HepG2 (cell line): ENCODE results near the gene BCAR3. TPM values are rescaled to one million over a fixed set of nuclear protein-coding genes. Genes with fewer than 3 reads are reported as not detected.

Source experiments
- ATAC-seq: fragments of 200-7000 bp; cut with Tn5 transposase; 3 replicates; pipeline ENCODE4 v1.9.1; 2020; ENCODE audit warnings: mild to moderate bottlenecking, moderate library complexity
- BruUV-seq: library from RNA; stranded (reverse); fragments of 400-500 nt; replicated peaks from 2 replicates; lab custom pipeline; 2021; lab: Mats Ljungman, UMichigan
- CTCF ChIA-PET: fragments of 300-600 bp; formaldehyde crosslinking; extraction: SDS; loops from one replicate; lab custom pipeline; 2021; ENCODE audit warnings: low total read pairs, inconsistent platforms, low intra/inter-chr PET ratio; lab: Yijun Ruan, JAX
- POLR2A ChIA-PET: fragments of 350-600 bp; sonication (Branson Sonifier 250); formaldehyde crosslinking; loops from one replicate; lab custom pipeline; 2020; ENCODE audit warnings: antibody characterized with exemption, inconsistent platforms; lab: Yijun Ruan, JAX
- DNase-seq: peaks from one replicate; pipeline ENCODE4 v3.0.0-alpha.2; 2015; ENCODE audit warnings: low spot score
- FAIRE-seq: peaks from 3 replicates; lab custom pipeline; 2011; peaks lifted over from hg19 to GRCh38; lab: Jason Lieb, UNC
- H2AFZ ChIP-seq: one replicate; pipeline ENCODE4 v1.6.1; 2011; ENCODE audit warnings: low read length, inconsistent platforms
- H3K27ac ChIP-seq: fragments of 300-600 bp; 3 replicates; pipeline ENCODE4 v1.8.0; 2011; ENCODE audit warnings: mixed run types, mild to moderate bottlenecking, mixed read lengths, low read length, inconsistent platforms; ENCODE audit not compliant: insufficient read depth; ENCODE audit errors: extremely low read length
- H3K27me3 ChIP-seq, 2 experiments: fragments of 200-600 bp in 1 of 2; 2 replicates in 1 of 2; 3 replicates in 1 of 2; pipeline versions ENCODE4 v1.6.0 to v1.8.0; 2011; ENCODE audit warnings: low read length in 2 of 2, mild to moderate bottlenecking in 2 of 2, moderate library complexity in 2 of 2, inconsistent platforms in 1 of 2; ENCODE audit not compliant: insufficient read depth in 2 of 2, control insufficient read depth in 1 of 2
- H3K36me3 ChIP-seq, 2 experiments: fragments of 200-600 bp in 1 of 2; replicated peaks in 1 of 2; 2 replicates in 1 of 2; 3 replicates in 1 of 2; pipeline versions ENCODE4 v1.5.1 to v1.8.0; 2011; ENCODE audit warnings: low read length in 2 of 2, inconsistent platforms in 1 of 2; ENCODE audit not compliant: insufficient read depth in 2 of 2, control insufficient read depth in 1 of 2
- H3K4me1 ChIP-seq: 2 replicates; pipeline ENCODE4 v1.5.1; 2012; ENCODE audit warnings: low read length, inconsistent platforms; ENCODE audit not compliant: insufficient read depth
- H3K4me2 ChIP-seq: 2 replicates; pipeline ENCODE4 v1.6.0; 2011; ENCODE audit warnings: low read depth, low read length, inconsistent platforms
- H3K4me3 ChIP-seq, 3 experiments: fragments of 200-600 bp in 1 of 3; sonication (generic), shearing (Covaris generic) in 1 of 3; replicated peaks in 1 of 3; 2 replicates each; pipeline ENCODE4 v1.5.1; 2011 to 2016; ENCODE audit warnings: low read length in 3 of 3, inconsistent platforms in 2 of 3, low read depth in 2 of 3, mild to moderate bottlenecking in 2 of 3, control low read depth in 1 of 3, mixed read lengths in 1 of 3; ENCODE audit not compliant: insufficient read depth in 1 of 3
- H3K79me2 ChIP-seq: one replicate; pipeline ENCODE4 v1.6.1; 2011; ENCODE audit warnings: low read length, inconsistent platforms; ENCODE audit not compliant: insufficient read depth
- H3K9ac ChIP-seq: 2 replicates; pipeline ENCODE4 v1.6.0; 2011; ENCODE audit warnings: mild to moderate bottlenecking, low read depth, low read length, inconsistent platforms; ENCODE audit not compliant: insufficient read depth
- H3K9me3 ChIP-seq: 2 replicates; pipeline ENCODE4 v1.5.1; 2012; ENCODE audit warnings: mild to moderate bottlenecking, low read length
- H4K20me1 ChIP-seq: 2 replicates; pipeline ENCODE4 v1.6.0; 2011; ENCODE audit warnings: inconsistent platforms, mild to moderate bottlenecking, low read length, moderate library complexity; ENCODE audit not compliant: insufficient read depth
- FUBP1 ChIP-seq: sonication (generic); formaldehyde crosslinking; IDR thresholded peaks from 2 replicates; pipeline ENCODE4 v1.5.1; 2020; ENCODE audit warnings: missing genetic modification reagents, mild to moderate bottlenecking, borderline replicate concordance
- HBP1 ChIP-seq: IDR thresholded peaks from 2 replicates; pipeline ENCODE4 v1.6.1; 2016; ENCODE audit warnings: low read depth, control low read depth
- PATZ1 ChIP-seq: sonication (generic); formaldehyde crosslinking; IDR thresholded peaks from 2 replicates; pipeline ENCODE4 v1.4.0; 2020; ENCODE audit warnings: missing genetic modification reagents
- RBFOX2 ChIP-seq: fragments of 200-400 bp; formaldehyde crosslinking; IDR thresholded peaks from 2 replicates; pipeline ENCODE4 v1.6.1; 2017; ENCODE audit warnings: low read depth, mild to moderate bottlenecking, low read length
- TCF12 ChIP-seq, 2 experiments: fragments of 450-650 bp in 1 of 2; sonication (generic) in 1 of 2; formaldehyde crosslinking in 1 of 2; IDR thresholded peaks; 2 replicates each; pipeline versions ENCODE4 v1.6.1 to v1.8.0; 2017 to 2022; ENCODE audit warnings: antibody characterized with exemption in 1 of 2, mild to moderate bottlenecking in 1 of 2, missing genetic modification reagents in 1 of 2, moderate library complexity in 1 of 2
- ZNF687 ChIP-seq: sonication (generic); formaldehyde crosslinking; IDR thresholded peaks from 2 replicates; pipeline ENCODE4 v1.5.1; 2020; ENCODE audit warnings: mild to moderate bottlenecking, missing genetic modification reagents, moderate library complexity
- WGBS: methylation state at CpG from one replicate; pipeline ENCODE4 v1.1.6; 2017; ENCODE audit warnings: low lambda C conversion rate; 5-methylcytosine and 5-hydroxymethylcytosine counted together
- in situ Hi-C: cut with HindIII; loops from 2 replicates; pipeline ENCODE4 v1.10.0; 2017; ENCODE audit warnings: low pct_unique_long_range_greater_than_20kb; ENCODE audit not compliant: extremely low pct_ligation_motif_present
- intact Hi-C: fragments of 100-400 bp; cut with micrococcal nuclease; formaldehyde crosslinking; loops from one replicate; pipeline ENCODE4 v1.10.0; 2022; ENCODE audit not compliant: unreplicated experiment
- polyA plus RNA-seq, 8 experiments: library from polyadenylated mRNA; depleted of rRNA in 3 of 8; stranded (reverse) in 7 of 8; unstranded in 1 of 8; fragments of >200 nt; fragmentation: Illumina TruSeq in 4 of 8; extraction: Trizol in 4 of 8; gene quantifications; 2 replicates each; pipeline versions ENCODE4 v1.2.1 to v1.2.3, GENCODE V29; 2011 to 2016; ENCODE audit warnings: low read depth in 4 of 8, missing spikeins in 1 of 8, mixed read lengths in 1 of 8; ENCODE audit not compliant: insufficient read depth in 1 of 8
- total RNA-seq, 5 experiments: library from RNA; depleted of rRNA; stranded (reverse); fragments of >200 nt; fragmentation: Illumina TruSeq; extraction: Trizol; gene quantifications; 2 replicates each; pipeline ENCODE4 v1.2.3, GENCODE V29; 2016; ENCODE audit warnings: low read depth in 1 of 5

Gene BCAR3
- total and polyA plus RNA-seq, 2 of the 13 experiments (the other 11 are each of a cell fraction or from before 2014, with no cell fraction given): 3.6 to 4.8 TPM

GRCh38 chr1:93601686-93602085 is 80.0 kb downstream of the BCAR3 start:
- POLR2A ChIA-PET: interaction anchor here (1.8 to 3.2 kb wide), 2 partner anchors 10 to 16 kb away, joined by 5 to 13 read pairs; no protein-coding TSS in a partner anchor
- H3K4me1 ChIP-seq: peaks cover 73% of the 10 kb centered on the region
- no peak for DNase-seq
- H4K20me1 ChIP-seq: peaks cover 8% of the 10 kb centered on the region; the same call in 1 of the 2 replicates
- 0 out of 2 replicates have a peak, but pooled peaks have one; percentile 26 for TF ChIP-seq RBFOX2
- no peak for TF ChIP-seq TCF12 (IDR thresholded peaks at IDR 0.05)
- no peak for TF ChIP-seq TCF12 (CRISPR knock-in tag; IDR thresholded peaks at IDR 0.05)
- peaks cover 19 to 59% of the 10 kb centered on the region in 2 experiments for H3K36me3 ChIP-seq
- no peak for FAIRE-seq
- ATAC-seq: no peak
- 94% methylated on average over 1 of the region's 1 CpG for WGBS
- CTCF ChIA-PET: no interaction called here
- no peak overlapping the region for H3K27ac ChIP-seq
- H2AFZ ChIP-seq: no peak overlapping the region
- no TSS peak for BruUV-seq
- in situ Hi-C loops: no loop called here
- H3K9ac ChIP-seq: no peak overlapping the region
- intact Hi-C loops: no loop called here
- H3K9me3 ChIP-seq: no peaks in the 10 kb centered on the region
- H3K4me3 ChIP-seq: no peak overlapping the region
- peaks cover 16% of the 10 kb centered on the region for H3K79me2 ChIP-seq
- H3K4me2 ChIP-seq: no peak overlapping the region
- no peaks in the 10 kb centered on the region for H3K27me3 ChIP-seq

- POLR2A ChIA-PET: interaction anchor here (1.0 to 4.8 kb wide), 4 partner anchors 9 to 17 kb away, joined by 3 to 25 read pairs (median 9); no protein-coding TSS in a partner anchor
- peaks cover 25% of the 10 kb centered on the region for H3K79me2 ChIP-seq
- TF ChIP-seq FUBP1: no peak
- peak; percentile 35 for TF ChIP-seq ZNF687 (CRISPR knock-in tag)
- TF ChIP-seq HBP1: no peak
- TF ChIP-seq PATZ1: no peak
Observed at GRCh38 chr1:93600663-93601062, 81.0 kb downstream of the BCAR3 start.

More at GRCh38 chr1:93600663-93601062, 81.0 kb downstream of the BCAR3 start:
- Histone ChIP-seq H3K4me2 (no peak overlapping the region), H3K9me3 (no peaks in the 10 kb centered on the region), H3K27ac (no peak overlapping the region), H3K9ac (no peak overlapping the region), H2AFZ (no peak overlapping the region), H4K20me1 (peaks cover 15% of the 10 kb centered on the region; the same call in 1 of the 2 replicates), H3K4me1 (peaks cover 73% of the 10 kb centered on the region), H3K27me3 (no peaks in the 10 kb centered on the region), H3K36me3 (peaks cover 22 to 69% of the 10 kb centered on the region in 2 experiments), H3K4me3 (no peak overlapping the region)
- 100% methylated on average over 1 of the region's 2 CpGs for WGBS
- ATAC-seq: no peak
- BruUV-seq: no TSS peak
- DNase-seq: no peak
- intact Hi-C loops: no loop called here
- FAIRE-seq: no peak
- CTCF ChIA-PET: no interaction called here
- in situ Hi-C loops: no loop called here
